ENCODE measurements around the gene MAGEA4. TPM values are rescaled to one million over a fixed set of nuclear protein-coding genes. Genes with fewer than 3 reads are reported as not detected.

Gene MAGEA4
- total and polyA plus RNA-seq, 2 donors (not counting 3 experiments of a cell fraction or from before 2014, with no cell fraction given): not detected

DNA sequence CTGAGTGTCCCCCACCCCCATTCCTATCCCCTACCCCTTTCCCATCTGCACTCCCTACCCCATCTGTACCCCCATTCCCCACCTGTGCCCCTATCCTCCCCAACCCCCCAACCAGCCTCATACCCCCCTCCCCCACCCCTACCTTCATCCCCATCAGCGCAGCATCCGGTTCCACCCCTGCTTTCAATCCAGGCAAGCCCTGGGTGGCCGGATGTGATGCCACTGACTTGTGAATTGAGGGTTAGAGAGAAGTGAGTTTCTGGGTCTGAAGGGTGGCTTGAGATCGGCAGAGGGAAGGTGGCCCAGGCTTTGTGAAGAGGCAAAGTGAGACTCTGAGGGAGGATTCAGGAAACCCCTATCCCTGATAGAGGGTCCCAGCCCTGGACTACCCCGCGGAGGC lies 7.8 kb downstream of the MAGEA4 start:
- H3K4me3 ChIP-seq (replicated peaks in 1 of 3; ENCODE audit: insufficient read depth in 1 of 3, low read depth in 1 of 3, low read length in 3 of 3): no peak overlapping the region
- H3K9me3 ChIP-seq (replicated peaks; ENCODE audit: control insufficient read depth, insufficient read depth, low read length): no peaks in the 10 kb centered on the region
- H3K27me3 ChIP-seq (ENCODE audit: control insufficient read depth in 2 of 2, insufficient read depth in 2 of 2, low read length in 2 of 2): no peaks in the 10 kb centered on the region
- no peak for FAIRE-seq
- no peak overlapping the region for H3K27ac ChIP-seq (ENCODE audit: insufficient read depth, low read depth, low read length)
- no peak for TF ChIP-seq GATA2 (IDR thresholded peaks at IDR 0.05; ENCODE audit: insufficient read depth, insufficient read length, low read depth, low read length)
- TF ChIP-seq EZH2 (IDR thresholded peaks at IDR 0.05; ENCODE audit: borderline replicate concordance, low read depth, low read length, severe bottlenecking): no peak
- TF ChIP-seq JUN (IDR thresholded peaks at IDR 0.05; ENCODE audit: borderline replicate concordance, insufficient read depth, insufficient read length, low read depth): no peak
- no peak for TF ChIP-seq POLR2A (IDR thresholded peaks at IDR 0.05; ENCODE audit: low read depth, low read length)
- TF ChIP-seq POLR2AphosphoS5 (IDR thresholded peaks at IDR 0.05; ENCODE audit: insufficient read depth, low read depth, low read length): no peak
- TF ChIP-seq MYC (IDR thresholded peaks at IDR 0.05; ENCODE audit: low read depth, low read length): no peak
- TF ChIP-seq, protein P1, sequence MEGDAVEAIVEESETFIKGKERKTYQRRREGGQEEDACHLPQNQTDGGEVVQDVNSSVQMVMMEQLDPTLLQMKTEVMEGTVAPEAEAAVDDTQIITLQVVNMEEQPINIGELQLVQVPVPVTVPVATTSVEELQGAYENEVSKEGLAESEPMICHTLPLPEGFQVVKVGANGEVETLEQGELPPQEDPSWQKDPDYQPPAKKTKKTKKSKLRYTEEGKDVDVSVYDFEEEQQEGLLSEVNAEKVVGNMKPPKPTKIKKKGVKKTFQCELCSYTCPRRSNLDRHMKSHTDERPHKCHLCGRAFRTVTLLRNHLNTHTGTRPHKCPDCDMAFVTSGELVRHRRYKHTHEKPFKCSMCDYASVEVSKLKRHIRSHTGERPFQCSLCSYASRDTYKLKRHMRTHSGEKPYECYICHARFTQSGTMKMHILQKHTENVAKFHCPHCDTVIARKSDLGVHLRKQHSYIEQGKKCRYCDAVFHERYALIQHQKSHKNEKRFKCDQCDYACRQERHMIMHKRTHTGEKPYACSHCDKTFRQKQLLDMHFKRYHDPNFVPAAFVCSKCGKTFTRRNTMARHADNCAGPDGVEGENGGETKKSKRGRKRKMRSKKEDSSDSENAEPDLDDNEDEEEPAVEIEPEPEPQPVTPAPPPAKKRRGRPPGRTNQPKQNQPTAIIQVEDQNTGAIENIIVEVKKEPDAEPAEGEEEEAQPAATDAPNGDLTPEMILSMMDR (IDR thresholded peaks at IDR 0.05; ENCODE audit: extremely low read depth in 1 of 2, insufficient read depth in 1 of 2, low read depth in 1 of 2, low read length in 2 of 2): no peak
- TF ChIP-seq FOS (IDR thresholded peaks at IDR 0.05; ENCODE audit: borderline replicate concordance, insufficient read depth, low read length): no peak
- no peak for TF ChIP-seq MAX (IDR thresholded peaks at IDR 0.05; ENCODE audit: insufficient read depth, insufficient read length)
- no peak overlapping the region for H2AFZ ChIP-seq (ENCODE audit: low read depth, low read length)
- ChIA-PET POLR2A (no interaction called here), CTCF (no interaction called here)
- dilution Hi-C loops (cut with MboI; ENCODE audit: extremely low pct_ligation_motif_present, low sequenced_read_pairs) (no loop called here), intact Hi-C loops (cut with micrococcal nuclease) (no loop called here)
- BruUV-seq (replicated peaks): no TSS peak
- no peaks in the 10 kb centered on the region for H3K36me3 ChIP-seq (ENCODE audit: control insufficient read depth in 2 of 2, extremely low read depth in 1 of 2, insufficient read depth in 2 of 2, low read length in 2 of 2)
- H3K9me1 ChIP-seq (replicated peaks; ENCODE audit: control insufficient read depth, extremely low read depth, insufficient read depth, low read length): no peaks in the 10 kb centered on the region
- no peak for DNase-seq (ENCODE audit: low read depth, low spot score)
- H3K4me1 ChIP-seq (ENCODE audit: control insufficient read depth, extremely low read depth, insufficient read depth, low read length): no peaks in the 10 kb centered on the region
- H3K79me2 ChIP-seq (ENCODE audit: control insufficient read depth, insufficient read depth, low read length): no peaks in the 10 kb centered on the region
- H3K4me2 ChIP-seq (ENCODE audit: insufficient read depth, low read length): no peak overlapping the region
- no peaks in the 10 kb centered on the region for H4K20me1 ChIP-seq (replicated peaks; ENCODE audit: control insufficient read depth, extremely low read depth, insufficient read depth, low read length)
- no peak overlapping the region for H3K9ac ChIP-seq (replicated peaks; ENCODE audit: extremely low read depth, insufficient read depth, low read length)
